ENCODE results near the gene FAM120A.

The FAM120A gene

GRCh38 chr9:93596399-93596798 lies 144.9 kb downstream of the FAM120A start:
- Histone ChIP-seq H2BK15ac (ENCODE audit: low read length) (no peak overlapping the region), H2BK5ac (ENCODE audit: low read length) (no peak overlapping the region), H2BK120ac (ENCODE audit: low read depth, low read length) (no peak overlapping the region), H2AK5ac (ENCODE audit: low read depth, low read length) (no peak overlapping the region), H3K4ac (ENCODE audit: low read length) (no peak overlapping the region), H3K9me3 (replicated peaks in 1 of 2; ENCODE audit: control insufficient read depth in 2 of 2, insufficient read depth in 1 of 2, low read depth in 1 of 2, low read length in 2 of 2) (peaks cover 0 to 3% of the 10 kb centered on the region in 2 donors), H4K8ac (ENCODE audit: low read depth, low read length) (no peak overlapping the region), H3K14ac (ENCODE audit: low read length) (no peak overlapping the region), H3K27ac (replicated peaks; ENCODE audit: low read length) (no peak overlapping the region), H3K9ac (ENCODE audit: low read depth, low read length, poor library complexity) (no peak overlapping the region), H3K4me2 (ENCODE audit: insufficient read depth, low read length, poor library complexity, severe bottlenecking) (no peak overlapping the region), H3K4me3 (ENCODE audit: low read length in 2 of 2) (no peak overlapping the region), H3K18ac (ENCODE audit: low read length) (no peak overlapping the region), H3K23ac (ENCODE audit: low read depth, low read length, poor library complexity) (no peak overlapping the region), H3K27me3 (ENCODE audit: control insufficient read depth in 3 of 3, insufficient read depth in 3 of 3, low read depth in 1 of 3, low read length in 3 of 3) (no peaks in the 10 kb centered on the region), H4K91ac (ENCODE audit: low read depth, low read length, poor library complexity) (no peak overlapping the region), H2BK12ac (ENCODE audit: low read length) (no peak overlapping the region), H3K36me3 (replicated peaks in 1 of 2; ENCODE audit: control insufficient read depth in 2 of 2, insufficient read depth in 2 of 2, low read length in 2 of 2) (peaks cover 0 to 8% of the 10 kb centered on the region in 2 donors), H3K4me1 (ENCODE audit: control insufficient read depth in 2 of 2, insufficient read depth in 1 of 2, low read depth in 1 of 2, low read length in 2 of 2) (peaks cover 10 to 18% of the 10 kb centered on the region in 2 donors), H3K79me1 (ENCODE audit: low read depth, low read length) (peaks cover 22% of the 10 kb centered on the region), H2AFZ (ENCODE audit: low read length) (no peak overlapping the region)
- no CpG with 5 or more reads among the region's 4 CpGs for WGBS, 2 donors (ENCODE audit: extremely low coverage in 2 of 2, insufficient read length in 2 of 2, insufficient replicate concordance in 1 of 2)
- DNase-seq (ENCODE audit: low spot score): no peak

GRCh38 chr9:93597142-93597706 lies 145.7 kb downstream of the FAM120A start:
- Histone ChIP-seq H3K18ac (ENCODE audit: low read length) (peak overlapping the region; percentile 51), H3K4me1 (ENCODE audit: control insufficient read depth in 2 of 2, insufficient read depth in 1 of 2, low read depth in 1 of 2, low read length in 2 of 2) (peaks cover 10 to 18% of the 10 kb centered on the region in 2 donors), H2BK12ac (ENCODE audit: low read length) (no peak overlapping the region), H3K36me3 (replicated peaks in 1 of 2; ENCODE audit: control insufficient read depth in 2 of 2, insufficient read depth in 2 of 2, low read length in 2 of 2) (peaks cover 0 to 8% of the 10 kb centered on the region in 2 donors), H3K23ac (ENCODE audit: low read depth, low read length, poor library complexity) (no peak overlapping the region), H3K9ac (ENCODE audit: low read depth, low read length, poor library complexity) (peak overlapping the region; percentile 55), H3K27ac (replicated peaks; ENCODE audit: low read length) (no peak overlapping the region), H3K4ac (ENCODE audit: low read length) (no peak overlapping the region), H3K27me3 (ENCODE audit: control insufficient read depth in 3 of 3, insufficient read depth in 3 of 3, low read depth in 1 of 3, low read length in 3 of 3) (no peaks in the 10 kb centered on the region), H4K91ac (ENCODE audit: low read depth, low read length, poor library complexity) (no peak overlapping the region), H4K8ac (ENCODE audit: low read depth, low read length) (no peak overlapping the region), H3K4me3 (ENCODE audit: low read length in 2 of 2) (no peak overlapping the region), H2BK5ac (ENCODE audit: low read length) (no peak overlapping the region), H2BK120ac (ENCODE audit: low read depth, low read length) (no peak overlapping the region), H3K9me3 (replicated peaks in 1 of 2; ENCODE audit: control insufficient read depth in 2 of 2, insufficient read depth in 1 of 2, low read depth in 1 of 2, low read length in 2 of 2) (peaks cover 0 to 3% of the 10 kb centered on the region in 2 donors), H2AFZ (ENCODE audit: low read length) (no peak overlapping the region), H3K14ac (ENCODE audit: low read length) (no peak overlapping the region), H2BK15ac (ENCODE audit: low read length) (no peak overlapping the region), H2AK5ac (ENCODE audit: low read depth, low read length) (no peak overlapping the region), H3K79me1 (ENCODE audit: low read depth, low read length) (peaks cover 22% of the 10 kb centered on the region), H3K4me2 (ENCODE audit: insufficient read depth, low read length, poor library complexity, severe bottlenecking) (no peak overlapping the region)
- no peak for DNase-seq (ENCODE audit: low spot score)
- WGBS, 2 donors (ENCODE audit: extremely low coverage in 2 of 2, insufficient read length in 2 of 2, insufficient replicate concordance in 1 of 2): no CpG with 5 or more reads among the region's 6 CpGs

- H3K27me3 ChIP-seq (ENCODE audit: control insufficient read depth in 3 of 3, insufficient read depth in 3 of 3, low read depth in 1 of 3, low read length in 3 of 3): no peaks in the 10 kb centered on the region
- peaks cover 7 to 18% of the 10 kb centered on the region in 2 donors for H3K4me1 ChIP-seq (ENCODE audit: control insufficient read depth in 2 of 2, insufficient read depth in 1 of 2, low read depth in 1 of 2, low read length in 2 of 2)
- peaks cover 25% of the 10 kb centered on the region for H3K79me1 ChIP-seq (ENCODE audit: low read depth, low read length)
- H2BK12ac ChIP-seq (ENCODE audit: low read length): no peak overlapping the region
- H3K36me3 ChIP-seq (replicated peaks in 1 of 2; ENCODE audit: control insufficient read depth in 2 of 2, insufficient read depth in 2 of 2, low read length in 2 of 2): peaks cover 0 to 8% of the 10 kb centered on the region in 2 donors
- H3K27ac ChIP-seq (replicated peaks; ENCODE audit: low read length): no peak overlapping the region
- H2AFZ ChIP-seq (ENCODE audit: low read length): no peak overlapping the region
- peaks cover 0 to 3% of the 10 kb centered on the region in 2 donors for H3K9me3 ChIP-seq (replicated peaks in 1 of 2; ENCODE audit: control insufficient read depth in 2 of 2, insufficient read depth in 1 of 2, low read depth in 1 of 2, low read length in 2 of 2)
- peak overlapping the region; percentile 20 for H2BK5ac ChIP-seq (ENCODE audit: low read length)
- H2AK5ac ChIP-seq (ENCODE audit: low read depth, low read length): no peak overlapping the region
- no peak overlapping the region for H3K23ac ChIP-seq (ENCODE audit: low read depth, low read length, poor library complexity)
- no CpG with 5 or more reads among the region's 15 CpGs for WGBS, 2 donors (ENCODE audit: extremely low coverage in 2 of 2, insufficient read length in 2 of 2, insufficient replicate concordance in 1 of 2)
- DNase-seq (ENCODE audit: low spot score): no peak
- no peak overlapping the region for H3K4me2 ChIP-seq (ENCODE audit: insufficient read depth, low read length, poor library complexity, severe bottlenecking)
- H4K91ac ChIP-seq (ENCODE audit: low read depth, low read length, poor library complexity): no peak overlapping the region
- H2BK120ac ChIP-seq (ENCODE audit: low read depth, low read length): no peak overlapping the region
- H2BK15ac ChIP-seq (ENCODE audit: low read length): no peak overlapping the region
- H3K18ac ChIP-seq (ENCODE audit: low read length): peak overlapping the region; percentile 25
- H4K8ac ChIP-seq (ENCODE audit: low read depth, low read length): no peak overlapping the region
- H3K4me3 ChIP-seq (ENCODE audit: low read length in 2 of 2): no peak overlapping the region
- no peak overlapping the region for H3K4ac ChIP-seq (ENCODE audit: low read length)
- H3K14ac ChIP-seq (ENCODE audit: low read length): no peak overlapping the region
- H3K9ac ChIP-seq (ENCODE audit: low read depth, low read length, poor library complexity): peak overlapping the region; percentile 40
Measured at GRCh38 chr9:93597871-93598646, 146.6 kb downstream of the FAM120A start.

- Histone ChIP-seq H3K4ac (ENCODE audit: low read length) (no peak overlapping the region), H2BK120ac (ENCODE audit: low read depth, low read length) (no peak overlapping the region), H3K18ac (ENCODE audit: low read length) (peak overlapping the region; percentile 64), H3K27ac (replicated peaks; ENCODE audit: low read length) (no peak overlapping the region), H3K9ac (ENCODE audit: low read depth, low read length, poor library complexity) (no peak overlapping the region), H2AFZ (ENCODE audit: low read length) (no peak overlapping the region), H2BK15ac (ENCODE audit: low read length) (no peak overlapping the region), H2BK12ac (ENCODE audit: low read length) (no peak overlapping the region), H3K4me2 (ENCODE audit: insufficient read depth, low read length, poor library complexity, severe bottlenecking) (no peak overlapping the region), H3K4me1 (ENCODE audit: control insufficient read depth in 2 of 2, insufficient read depth in 1 of 2, low read depth in 1 of 2, low read length in 2 of 2) (peaks cover 7 to 18% of the 10 kb centered on the region in 2 donors), H2BK5ac (ENCODE audit: low read length) (no peak overlapping the region), H3K36me3 (replicated peaks in 1 of 2; ENCODE audit: control insufficient read depth in 2 of 2, insufficient read depth in 2 of 2, low read length in 2 of 2) (peaks cover 0 to 8% of the 10 kb centered on the region in 2 donors), H3K27me3 (ENCODE audit: control insufficient read depth in 3 of 3, insufficient read depth in 3 of 3, low read depth in 1 of 3, low read length in 3 of 3) (no peaks in the 10 kb centered on the region), H3K9me3 (replicated peaks in 1 of 2; ENCODE audit: control insufficient read depth in 2 of 2, insufficient read depth in 1 of 2, low read depth in 1 of 2, low read length in 2 of 2) (peaks cover 0 to 3% of the 10 kb centered on the region in 2 donors), H4K8ac (ENCODE audit: low read depth, low read length) (no peak overlapping the region), H3K14ac (ENCODE audit: low read length) (no peak overlapping the region), H3K79me1 (ENCODE audit: low read depth, low read length) (peaks cover 28% of the 10 kb centered on the region), H3K23ac (ENCODE audit: low read depth, low read length, poor library complexity) (no peak overlapping the region), H4K91ac (ENCODE audit: low read depth, low read length, poor library complexity) (no peak overlapping the region), H2AK5ac (ENCODE audit: low read depth, low read length) (no peak overlapping the region), H3K4me3 (ENCODE audit: low read length in 2 of 2) (no peak overlapping the region)
- no peak for DNase-seq (ENCODE audit: low spot score)
- no CpG with 5 or more reads among the region's 11 CpGs for WGBS, 2 donors (ENCODE audit: extremely low coverage in 2 of 2, insufficient read length in 2 of 2, insufficient replicate concordance in 1 of 2)
Measured at GRCh38 chr9:93598647-93599241, 147.3 kb downstream of the FAM120A start.

Data from neuronal stem cell (in vitro differentiated cells).